CD4-positive, CD25-positive, alpha-beta regulatory T cell (primary cell): ENCODE results near the gene SPAG8. TPM values are rescaled to one million over a fixed set of nuclear protein-coding genes. Genes with fewer than 3 reads are reported as not detected.

Experiments
- ATAC-seq, 2 donors: fragments of 150-1000 bp; cut with Tn5 transposase; one replicate each; pipeline ENCODE4 v1.10.0; 2021; ENCODE audit warnings: low read depth in 2 of 2, moderate number of reproducible peaks in 2 of 2, moderate library complexity in 1 of 2
- DNase-seq, 3 donors: peaks; one replicate each; pipeline versions ENCODE4 v3.0.0 to v3.0.0-alpha.2; 2012 to 2022; ENCODE audit warnings: mixed read lengths in 1 of 3
- H3K27ac ChIP-seq: one replicate; pipeline ENCODE4 v1.7.0; 2013; ENCODE audit warnings: mild to moderate bottlenecking, low read length; ENCODE audit not compliant: insufficient read depth, poor library complexity, severe bottlenecking
- H3K27me3 ChIP-seq: one replicate; pipeline ENCODE4 v1.7.0; 2013; ENCODE audit warnings: low read length; ENCODE audit not compliant: control insufficient read depth, insufficient read depth
- H3K36me3 ChIP-seq: one replicate; pipeline ENCODE4 v1.7.0; 2013; ENCODE audit warnings: mild to moderate bottlenecking, low read length, moderate library complexity; ENCODE audit not compliant: control insufficient read depth, insufficient read depth
- H3K4me1 ChIP-seq: 2 replicates; pipeline ENCODE4 v1.7.0; 2013; ENCODE audit warnings: mild to moderate bottlenecking, low read length; ENCODE audit not compliant: insufficient read depth, control insufficient read depth, poor library complexity, severe bottlenecking
- H3K4me3 ChIP-seq: one replicate; pipeline ENCODE4 v1.7.0; 2013; ENCODE audit warnings: low read depth, mild to moderate bottlenecking, low read length, moderate library complexity
- H3K9me3 ChIP-seq, 2 experiments: 1 replicate in 1 of 2; 2 replicates in 1 of 2; pipeline ENCODE4 v1.7.0; 2013; ENCODE audit warnings: low read length in 2 of 2, mild to moderate bottlenecking in 1 of 2, moderate library complexity in 1 of 2; ENCODE audit not compliant: control insufficient read depth in 2 of 2
- H3K27ac Mint-ChIP-seq, 3 donors: one replicate each; pipeline ENCODE4 v1.8.0; 2020 to 2022; ENCODE audit warnings: mild to moderate bottlenecking in 3 of 3, mixed read lengths in 3 of 3, moderate library complexity in 2 of 3
- H3K27me3 Mint-ChIP-seq: one replicate; pipeline ENCODE4 v1.8.0; 2022; ENCODE audit warnings: mild to moderate bottlenecking, mixed read lengths
- H3K36me3 Mint-ChIP-seq: one replicate; pipeline ENCODE4 v1.8.0; 2020; ENCODE audit warnings: mixed read lengths
- H3K4me1 Mint-ChIP-seq, 4 donors: one replicate each; pipeline ENCODE4 v1.8.0; 2020 to 2022; ENCODE audit warnings: mixed read lengths in 4 of 4, mild to moderate bottlenecking in 1 of 4
- H3K4me3 Mint-ChIP-seq, 4 donors: one replicate each; pipeline ENCODE4 v1.8.0; 2020 to 2022; ENCODE audit warnings: mild to moderate bottlenecking in 4 of 4, mixed read lengths in 4 of 4, moderate library complexity in 3 of 4
- H3K9me3 Mint-ChIP-seq, 7 donors: one replicate each; pipeline ENCODE4 v1.8.0; 2020 to 2022; ENCODE audit warnings: mixed read lengths in 7 of 7, mild to moderate bottlenecking in 3 of 7, moderate library complexity in 2 of 7
- polyA plus RNA-seq, 4 donors: library from polyadenylated mRNA; unstranded; fragments of 300-500 nt; fragmentation: Illumina TruSeq; gene quantifications; one replicate each; pipeline ENCODE4 v1.2.3, GENCODE V29; 2021
- total RNA-seq: library from RNA; stranded (reverse); gene quantifications from one replicate; pipeline ENCODE4 v1.2.3, GENCODE V29; 2022

The SPAG8 gene
- total and polyA plus RNA-seq, 5 donors from 2014 or later, result 0.75 to 1.3 (median 0.92) TPM; not detected in 1

- Histone ChIP-seq H3K4me1 (no peaks in the 10 kb centered on the region), H3K4me3 (no peak overlapping the region), H3K36me3 (no peaks in the 10 kb centered on the region), H3K9me3 (no peaks in the 10 kb centered on the region), H3K27me3 (peaks cover 5% of the 10 kb centered on the region), H3K27ac (no peak overlapping the region)
- Mint-ChIP-seq H3K4me3 (no peak overlapping the region), H3K9me3 (no peaks in the 10 kb centered on the region), H3K27me3 (peaks cover 11% of the 10 kb centered on the region), H3K4me1 (peaks cover 0 to 3% (median 1%) of the 10 kb centered on the region in 4 donors), H3K36me3 (no peaks in the 10 kb centered on the region), H3K27ac (no peak overlapping the region)
- no peak for ATAC-seq
- no peak for DNase-seq
Measured at GRCh38 chr9:35854091-35854762, 42.2 kb upstream of the SPAG8 start.

- Histone ChIP-seq H3K27me3 (peaks cover 5% of the 10 kb centered on the region), H3K36me3 (no peaks in the 10 kb centered on the region), H3K27ac (no peak overlapping the region), H3K4me1 (no peaks in the 10 kb centered on the region), H3K9me3 (no peaks in the 10 kb centered on the region), H3K4me3 (no peak overlapping the region)
- Mint-ChIP-seq H3K9me3 (no peaks in the 10 kb centered on the region), H3K36me3 (peaks cover under 1% of the 10 kb centered on the region), H3K27ac (peak overlapping the region in 1 of 3 donors; percentile 15), H3K4me3 (no peak overlapping the region), H3K4me1 (peaks cover 0 to 3% (median 1%) of the 10 kb centered on the region in 4 donors), H3K27me3 (peaks cover 11% of the 10 kb centered on the region)
- ATAC-seq, result no peak
- no peak for DNase-seq
Measured at GRCh38 chr9:35852876-35853865, 41.1 kb upstream of the SPAG8 start.

- no peak overlapping the region for H3K4me3 Mint-ChIP-seq
- no peaks in the 10 kb centered on the region for H3K9me3 Mint-ChIP-seq
- no peak overlapping the region for H3K27ac Mint-ChIP-seq
- no peak for ATAC-seq
- DNase-seq, result no peak
- H3K4me1 Mint-ChIP-seq, result peaks cover 0 to 3% (median under 1%) of the 10 kb centered on the region in 4 donors
- Histone ChIP-seq H3K27ac (no peak overlapping the region), H3K36me3 (no peaks in the 10 kb centered on the region), H3K9me3 (no peaks in the 10 kb centered on the region), H3K4me1 (no peaks in the 10 kb centered on the region), H3K27me3 (peaks cover 5% of the 10 kb centered on the region), H3K4me3 (no peak overlapping the region)
- H3K27me3 Mint-ChIP-seq, result peaks cover 11% of the 10 kb centered on the region
- peaks cover 9% of the 10 kb centered on the region for H3K36me3 Mint-ChIP-seq
Measured at GRCh38 chr9:35852267-35852815, 40.3 kb upstream of the SPAG8 start.

GRCh38 chr9:35847792-35848572 is 35.9 kb upstream of the SPAG8 start:
- peak; percentile 41 to 61 for ATAC-seq
- H3K27ac ChIP-seq, result no peak overlapping the region

GRCh38 chr9:35845824-35846771 is 34.0 kb upstream of the SPAG8 start:
- Mint-ChIP-seq H3K4me3 (no peak overlapping the region), H3K36me3 (peaks cover 14% of the 10 kb centered on the region), H3K9me3 (no peaks in the 10 kb centered on the region), H3K27ac (peak overlapping the region in 1 of 3 donors; percentile 57), H3K4me1 (peaks cover 0 to 25% (median 21%) of the 10 kb centered on the region in 4 donors), H3K27me3 (no peaks in the 10 kb centered on the region)
- ATAC-seq (no peak), DNase-seq (no peak)
- Histone ChIP-seq H3K27ac (no peak overlapping the region), H3K36me3 (no peaks in the 10 kb centered on the region), H3K4me1 (peaks cover 2% of the 10 kb centered on the region), H3K9me3 (no peaks in the 10 kb centered on the region), H3K4me3 (no peak overlapping the region), H3K27me3 (no peaks in the 10 kb centered on the region)

More at GRCh38 chr9:35847792-35848572, 35.9 kb upstream of the SPAG8 start:
- Mint-ChIP-seq H3K4me3 (no peak overlapping the region), H3K27ac (peak overlapping the region in 1 of 3 donors; percentile 57), H3K4me1 (peaks cover 0 to 22% (median 21%) of the 10 kb centered on the region in 4 donors), H3K36me3 (peaks cover 14% of the 10 kb centered on the region), H3K27me3 (no peaks in the 10 kb centered on the region), H3K9me3 (no peaks in the 10 kb centered on the region)
- Histone ChIP-seq H3K4me3 (no peak overlapping the region), H3K4me1 (no peaks in the 10 kb centered on the region), H3K9me3 (no peaks in the 10 kb centered on the region), H3K36me3 (no peaks in the 10 kb centered on the region), H3K27me3 (peaks cover 5% of the 10 kb centered on the region)
- DNase-seq, result peak in 1 of 3 donors; percentile 39

- no peak overlapping the region for H3K27ac ChIP-seq
- DNase-seq, result peak in 2 of 3 donors; percentile 26 to 44
- ATAC-seq, result peak; percentile 67 to 71
- no peaks in the 10 kb centered on the region for H3K9me3 ChIP-seq
- peaks cover 0 to 25% (median 21%) of the 10 kb centered on the region in 4 donors for H3K4me1 Mint-ChIP-seq
- H3K4me3 ChIP-seq, result no peak overlapping the region
- H3K9me3 Mint-ChIP-seq, result no peaks in the 10 kb centered on the region
- H3K4me3 Mint-ChIP-seq, result no peak overlapping the region
- H3K27ac Mint-ChIP-seq, result peak overlapping the region; percentile 1 to 72 (median 20)
- no peaks in the 10 kb centered on the region for H3K27me3 Mint-ChIP-seq
- no peaks in the 10 kb centered on the region for H3K27me3 ChIP-seq
- peaks cover 14% of the 10 kb centered on the region for H3K36me3 Mint-ChIP-seq
- H3K36me3 ChIP-seq, result no peaks in the 10 kb centered on the region
- peaks cover 2% of the 10 kb centered on the region for H3K4me1 ChIP-seq
Measured at GRCh38 chr9:35844628-35845270, 32.7 kb upstream of the SPAG8 start.
